NOMO-1 treated with DMSO at 0.1 percent for 48 hours (cell line): ENCODE measurements around the gene FMNL2.
"Not testable (repeated sequence)": the region's sequence is repeated elsewhere in the genome, so short reads cannot be mapped to it uniquely, and the experiment has no call there.

Source experiments
- DNase-seq: peaks from one replicate; lab custom pipeline; 2025; ENCODE audit not compliant: unreplicated experiment; lab: John Stamatoyannopoulos, UW

Gene FMNL2

GRCh38 chr2:152335016-152335725 lies at the start of gene FMNL2:
Gene FMNL2, plus strand, starts transcription at chr2:152335174.
- peak; percentile 62 for DNase-seq

- no peak for DNase-seq
Measured at GRCh38 chr2:152292991-152293390, 42.0 kb upstream of the FMNL2 start.

- DNase-seq: no peak
Measured at GRCh38 chr2:152297715-152298114, 37.3 kb upstream of the FMNL2 start.

- DNase-seq: no peak
Measured at GRCh38 chr2:152298754-152299153, 36.2 kb upstream of the FMNL2 start.

- DNase-seq: no peak
Measured at GRCh38 chr2:152301131-152301530, 33.8 kb upstream of the FMNL2 start.

GRCh38 chr2:152303951-152304350 lies 31.0 kb upstream of the FMNL2 start:
- no peak for DNase-seq

- DNase-seq: no peak
Measured at GRCh38 chr2:152304836-152305235, 30.1 kb upstream of the FMNL2 start.

- no peak for DNase-seq
Measured at GRCh38 chr2:152307863-152308262, 27.1 kb upstream of the FMNL2 start.

- no peak for DNase-seq
Measured at GRCh38 chr2:152309352-152310214, 25.4 kb upstream of the FMNL2 start.

GRCh38 chr2:152319822-152320570 lies 15.0 kb upstream of the FMNL2 start:
- no peak for DNase-seq

GRCh38 chr2:152320814-152321213 lies 14.2 kb upstream of the FMNL2 start:
- no peak for DNase-seq

GRCh38 chr2:152322222-152322621 lies 12.8 kb upstream of the FMNL2 start:
- no peak for DNase-seq

- DNase-seq: not testable (repeated sequence)
Measured at GRCh38 chr2:152325126-152325525, 9.8 kb upstream of the FMNL2 start.

- no peak for DNase-seq
Measured at GRCh38 chr2:152326710-152327109, 8.3 kb upstream of the FMNL2 start.

- DNase-seq: no peak
Measured at GRCh38 chr2:152328013-152328412, 7.0 kb upstream of the FMNL2 start.

- no peak for DNase-seq
Measured at GRCh38 chr2:152330235-152330866, 4.6 kb upstream of the FMNL2 start.

GRCh38 chr2:152334701-152335015 lies 316 bp upstream of the FMNL2 start:
- DNase-seq: no peak

GRCh38 chr2:152335726-152336118 lies 748 bp downstream of the FMNL2 start:
- no peak for DNase-seq

GRCh38 chr2:152336119-152336853 lies 1.3 kb downstream of the FMNL2 start:
- DNase-seq: no peak

- no peak for DNase-seq
Measured at GRCh38 chr2:152336854-152337510, 2.0 kb downstream of the FMNL2 start.
